ENCODE results near the gene BUB1.
"Not testable (repeated sequence)": the region's sequence is repeated elsewhere in the genome, so short reads cannot be mapped to it uniquely, and the experiment has no call there.

Gene BUB1

GRCh38 chr2:110690083-110690965 is 12.5 kb upstream of the BUB1 start:
- no peak for DNase-seq (ENCODE audit: low spot score)

DNA sequence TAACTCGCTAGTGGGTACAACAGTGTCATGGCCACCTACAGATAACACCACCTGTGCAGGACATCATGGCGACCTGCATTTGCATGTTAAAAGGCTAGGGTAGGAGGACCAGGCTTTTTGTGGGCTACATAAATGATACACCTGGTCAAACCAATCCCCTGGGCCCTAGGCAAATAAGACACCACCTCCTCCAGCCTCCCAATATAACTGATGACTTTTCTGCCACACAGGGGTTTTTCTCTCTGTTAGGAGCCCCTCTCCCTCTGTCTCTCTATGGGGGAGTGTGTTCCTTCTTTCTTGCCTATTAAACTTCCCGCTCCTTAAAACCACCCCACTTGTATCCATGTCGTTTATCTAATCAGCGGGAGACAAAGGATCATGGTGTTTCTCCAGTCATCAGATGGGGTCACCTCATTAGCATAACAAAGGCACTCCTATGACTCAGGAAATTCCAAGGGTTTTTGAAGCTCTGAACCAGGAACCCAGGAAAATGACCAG is 10.8 kb upstream of the BUB1 start:
- no peak for DNase-seq (ENCODE audit: low spot score)

- DNase-seq (ENCODE audit: low spot score): not testable (repeated sequence)
Measured at GRCh38 chr2:110687775-110688484, 10.1 kb upstream of the BUB1 start.

- DNase-seq (ENCODE audit: low spot score): no peak
Measured at GRCh38 chr2:110682872-110683271, 5.0 kb upstream of the BUB1 start.

DNA sequence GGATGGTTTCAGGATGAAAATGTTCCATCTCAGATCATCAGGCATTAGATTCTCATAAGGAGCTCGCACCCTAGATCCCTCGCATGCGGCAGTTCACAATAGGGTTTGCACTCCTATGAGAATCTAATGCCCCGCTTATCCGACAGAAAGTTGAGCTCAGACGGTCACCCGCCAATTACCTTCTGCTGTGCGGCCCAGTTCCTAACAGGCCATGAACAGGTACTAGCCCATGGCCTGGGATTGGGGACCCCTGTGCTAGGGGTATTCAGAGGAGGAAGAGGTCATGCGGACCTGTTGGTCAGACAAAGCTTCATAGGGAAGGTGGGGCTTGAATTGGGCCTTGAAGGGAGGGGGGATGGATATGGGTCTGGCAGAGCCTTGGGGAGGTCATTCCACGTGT is 4.4 kb upstream of the BUB1 start:
- no peak for DNase-seq (ENCODE audit: low spot score)

DNA sequence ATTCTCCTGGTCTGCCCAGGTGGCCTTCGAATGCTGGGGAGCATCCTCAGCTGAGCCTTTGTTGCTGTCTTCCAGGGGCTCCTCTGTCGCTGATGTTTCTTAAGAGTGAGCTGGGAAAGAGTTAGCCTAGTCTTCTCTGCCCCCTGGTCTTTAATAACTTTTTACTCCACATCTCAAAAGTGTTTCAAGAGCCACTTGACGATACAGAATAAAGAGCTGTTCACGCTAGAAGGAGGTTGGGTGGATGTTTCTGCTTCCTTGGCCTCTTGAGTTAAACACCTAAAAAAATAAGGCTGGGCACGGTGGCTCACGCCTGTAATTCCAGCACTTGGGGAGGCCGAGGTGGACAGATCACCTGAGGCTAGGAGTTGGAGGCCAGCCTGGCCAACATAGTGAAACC is 2.8 kb upstream of the BUB1 start:
- DNase-seq (ENCODE audit: low spot score): no peak

GRCh38 chr2:110679865-110680264 is 2.0 kb upstream of the BUB1 start:
- no peak for DNase-seq (ENCODE audit: low spot score)

DNA sequence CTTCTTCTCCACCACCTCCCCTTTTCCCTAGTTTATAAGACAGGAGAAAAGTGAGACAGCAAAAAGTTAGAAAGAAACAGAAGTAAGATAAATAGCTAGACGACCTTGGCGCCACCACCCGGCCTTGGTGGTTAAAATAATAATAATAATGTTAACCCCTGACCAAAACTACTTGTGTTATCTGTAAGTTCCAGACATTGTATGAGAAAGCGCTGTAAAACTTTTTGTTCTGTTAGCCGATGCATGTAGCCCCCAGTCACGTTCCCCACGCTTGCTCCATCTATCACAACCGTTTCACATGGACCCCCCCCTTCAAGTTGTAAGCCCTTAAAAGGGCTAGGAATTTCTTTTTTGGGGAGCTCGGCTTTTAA is 1.5 kb upstream of the BUB1 start:
- no peak for DNase-seq (ENCODE audit: low spot score)

DNA sequence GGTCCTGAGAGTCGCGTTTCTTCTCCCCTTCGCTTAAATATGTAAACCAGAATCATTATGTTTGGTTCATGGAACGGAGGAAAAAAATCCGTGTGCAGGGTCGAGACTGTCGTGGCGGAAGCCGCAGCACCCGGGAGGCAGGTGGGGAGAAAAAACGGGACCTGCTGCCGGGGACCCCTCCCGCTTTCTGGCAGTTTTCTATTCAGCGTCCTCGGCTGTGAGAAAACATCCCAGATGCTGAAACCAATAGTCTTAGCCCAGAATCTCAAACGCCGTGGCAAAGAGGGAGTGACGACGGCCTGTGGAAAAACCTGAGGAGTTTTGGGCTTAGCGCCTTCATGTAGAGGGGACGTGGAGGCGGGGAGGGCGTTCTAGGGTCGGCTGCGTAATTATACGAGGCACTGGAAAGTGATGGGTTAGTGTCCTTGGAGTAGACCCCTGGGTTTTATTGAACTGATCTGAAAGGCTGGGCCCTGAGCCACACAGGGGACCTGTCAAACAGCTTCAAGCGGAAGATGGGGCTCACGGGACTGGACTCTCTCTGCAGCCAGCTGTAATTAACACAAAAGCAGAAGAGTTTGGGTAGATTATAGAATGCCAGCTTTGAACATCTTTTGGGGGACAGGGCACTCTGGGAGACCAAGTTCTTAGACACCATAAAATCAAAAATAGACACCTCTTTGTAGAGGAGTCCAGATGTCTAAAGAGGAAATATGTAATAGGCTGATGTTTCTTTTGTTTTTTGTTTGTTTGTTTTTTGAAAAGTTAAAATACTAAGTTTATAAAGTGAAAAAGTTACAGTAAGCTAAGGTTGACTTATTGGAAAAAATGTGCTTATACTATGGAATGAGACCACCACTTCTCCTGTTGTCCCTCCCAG is 834 bp upstream of the BUB1 start:
- DNase-seq (ENCODE audit: low spot score): no peak

GRCh38 chr2:110677080-110677479 is 783 bp downstream of the BUB1 start:
- no peak for DNase-seq (ENCODE audit: low spot score)

DNA sequence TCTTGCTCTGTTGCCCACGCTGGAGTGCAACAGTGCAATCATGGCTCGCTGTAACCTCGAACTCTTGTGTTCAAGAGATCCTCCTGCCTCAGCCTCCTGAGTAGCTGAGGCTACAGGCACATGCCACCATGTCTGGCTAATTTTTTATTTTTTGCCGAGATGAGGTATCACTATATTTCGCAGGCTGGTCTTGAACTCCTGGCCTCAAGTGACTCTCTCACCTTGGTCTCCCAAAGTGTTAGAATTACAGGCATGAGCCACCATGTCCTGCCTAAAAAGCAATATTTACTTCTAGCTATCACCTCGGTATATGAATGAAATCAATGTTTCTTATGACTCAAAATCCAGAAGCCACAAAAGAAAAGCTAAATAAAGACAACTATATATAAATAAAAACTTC is 2.2 kb downstream of the BUB1 start:
- no peak for DNase-seq (ENCODE audit: low spot score)

GRCh38 chr2:110674620-110675555 is 3.0 kb downstream of the BUB1 start:
- peak; percentile 11 for DNase-seq (ENCODE audit: low spot score)

DNA sequence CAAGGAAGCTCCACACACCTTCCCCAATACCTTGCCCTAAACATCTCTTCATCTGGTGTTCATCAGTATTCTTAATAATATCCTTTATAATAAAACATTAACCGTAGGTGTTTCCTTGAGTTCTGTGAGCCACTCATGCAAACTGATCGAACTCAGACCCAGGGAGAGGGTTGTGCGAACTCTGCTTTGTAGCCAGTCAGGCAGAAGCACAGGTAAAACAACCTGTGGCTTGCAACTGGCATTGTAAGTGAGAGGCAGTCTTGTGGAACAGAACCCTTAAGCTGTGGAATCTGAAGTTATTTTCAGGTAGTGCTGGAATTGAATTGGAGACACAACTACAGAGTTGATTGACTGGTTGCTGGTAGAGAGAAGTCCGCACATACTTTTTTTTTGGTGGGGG is 4.7 kb downstream of the BUB1 start:
- DNase-seq (ENCODE audit: low spot score): no peak

- no peak for DNase-seq (ENCODE audit: low spot score)
Measured at GRCh38 chr2:110670826-110671225, 7.0 kb downstream of the BUB1 start.

DNA sequence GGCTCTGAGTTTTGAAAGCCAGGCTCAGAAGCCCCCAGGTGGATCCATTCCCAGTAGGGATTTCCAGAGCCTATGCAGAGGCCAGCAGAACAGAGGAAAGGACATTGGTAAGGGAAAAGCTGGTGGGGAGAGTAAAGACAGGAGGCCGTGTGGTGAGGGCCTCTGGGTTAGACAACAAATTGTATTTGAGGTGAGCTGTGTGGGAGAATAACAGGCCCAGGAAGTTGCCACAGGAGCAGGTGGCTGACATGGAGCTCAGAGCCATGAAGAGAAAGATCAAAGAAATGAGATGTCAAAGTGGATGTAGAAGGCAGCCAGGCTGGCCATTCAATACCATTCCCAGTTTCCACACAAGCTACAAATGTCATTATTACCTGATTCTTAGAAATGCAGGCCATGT is 8.8 kb downstream of the BUB1 start:
- DNase-seq (ENCODE audit: low spot score): no peak

GRCh38 chr2:110667071-110667470 is 10.8 kb downstream of the BUB1 start:
- no peak for DNase-seq (ENCODE audit: low spot score)

- no peak for DNase-seq (ENCODE audit: low spot score)
Measured at GRCh38 chr2:110664135-110664534, 13.7 kb downstream of the BUB1 start.

GRCh38 chr2:110662560-110662959 is 15.3 kb downstream of the BUB1 start:
- DNase-seq (ENCODE audit: low spot score): no peak

GRCh38 chr2:110660558-110660957 is 17.3 kb downstream of the BUB1 start:
- DNase-seq (ENCODE audit: low spot score): no peak

DNA sequence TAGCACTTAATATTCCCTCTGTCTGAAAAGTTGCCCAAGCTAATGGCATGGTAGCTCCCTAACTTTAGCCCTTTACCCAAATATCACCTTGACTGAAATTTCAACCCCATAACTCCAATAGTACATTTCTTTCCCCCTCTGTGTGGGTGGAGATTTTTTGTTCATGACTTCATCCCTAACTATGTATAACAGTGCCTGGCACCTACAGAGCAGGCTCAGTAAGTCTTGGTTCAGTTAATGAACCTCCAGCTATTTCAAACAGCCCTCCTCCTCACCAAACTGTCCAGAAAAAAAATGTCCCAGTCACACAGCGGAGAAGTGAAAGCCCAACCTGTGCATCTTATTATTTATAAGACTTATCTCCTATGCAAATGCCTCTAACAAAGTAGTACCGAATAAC is 18.6 kb downstream of the BUB1 start:
- no peak for DNase-seq (ENCODE audit: low spot score)

- DNase-seq (ENCODE audit: low spot score): peak; percentile 28
Measured at GRCh38 chr2:110657724-110658305, 20.0 kb downstream of the BUB1 start.
